CD1c-positive myeloid dendritic cell (primary cell): ENCODE results near the gene TAS1R1.

Experiments used
- DNase-seq: peaks from one replicate; pipeline ENCODE4 v3.0.0-alpha.2; 2016; ENCODE audit errors: extremely low spot score

TAS1R1 gene

DNA sequence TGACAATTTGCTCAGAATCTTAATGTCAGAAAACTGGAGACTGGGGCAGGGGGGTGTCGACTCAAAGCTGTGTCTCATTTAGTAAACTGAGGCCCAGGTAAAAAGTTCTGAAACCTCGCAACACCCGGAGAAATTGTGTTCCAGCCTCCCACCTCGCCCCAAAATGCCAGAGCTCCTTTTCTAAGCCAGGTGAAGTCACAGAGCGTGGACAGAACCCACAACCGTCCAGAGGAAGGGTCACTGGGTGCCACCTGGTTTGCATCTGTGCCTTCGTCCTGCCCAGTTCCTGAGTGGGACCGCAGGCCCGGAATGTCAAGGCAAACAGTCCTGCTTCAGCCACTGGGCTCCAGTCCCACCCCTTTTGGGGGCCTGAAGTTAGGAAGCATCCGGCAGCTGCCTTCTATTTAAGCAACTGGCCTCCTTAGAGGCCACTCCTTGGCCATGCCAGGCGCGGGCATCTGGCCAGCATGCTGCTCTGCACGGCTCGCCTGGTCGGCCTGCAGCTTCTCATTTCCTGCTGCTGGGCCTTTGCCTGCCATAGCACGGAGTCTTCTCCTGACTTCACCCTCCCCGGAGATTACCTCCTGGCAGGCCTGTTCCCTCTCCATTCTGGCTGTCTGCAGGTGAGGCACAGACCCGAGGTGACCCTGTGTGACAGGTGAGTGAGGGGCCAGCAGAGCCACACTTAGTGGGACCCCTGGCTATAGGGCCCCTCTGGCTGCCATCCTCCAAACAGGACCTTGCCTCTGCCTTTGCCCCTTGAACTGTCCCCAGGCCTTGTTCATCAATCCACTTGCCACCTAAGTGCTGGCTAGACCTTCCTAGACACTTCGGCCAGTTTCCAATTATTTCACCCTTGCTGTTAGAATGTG lies at the start of gene TAS1R1:
TAS1R1 (plus strand) TSS at position 401 of the 872 bp plus-strand sequence; CDS start at position 468, 67 bp downstream.
- no peak for DNase-seq

DNA sequence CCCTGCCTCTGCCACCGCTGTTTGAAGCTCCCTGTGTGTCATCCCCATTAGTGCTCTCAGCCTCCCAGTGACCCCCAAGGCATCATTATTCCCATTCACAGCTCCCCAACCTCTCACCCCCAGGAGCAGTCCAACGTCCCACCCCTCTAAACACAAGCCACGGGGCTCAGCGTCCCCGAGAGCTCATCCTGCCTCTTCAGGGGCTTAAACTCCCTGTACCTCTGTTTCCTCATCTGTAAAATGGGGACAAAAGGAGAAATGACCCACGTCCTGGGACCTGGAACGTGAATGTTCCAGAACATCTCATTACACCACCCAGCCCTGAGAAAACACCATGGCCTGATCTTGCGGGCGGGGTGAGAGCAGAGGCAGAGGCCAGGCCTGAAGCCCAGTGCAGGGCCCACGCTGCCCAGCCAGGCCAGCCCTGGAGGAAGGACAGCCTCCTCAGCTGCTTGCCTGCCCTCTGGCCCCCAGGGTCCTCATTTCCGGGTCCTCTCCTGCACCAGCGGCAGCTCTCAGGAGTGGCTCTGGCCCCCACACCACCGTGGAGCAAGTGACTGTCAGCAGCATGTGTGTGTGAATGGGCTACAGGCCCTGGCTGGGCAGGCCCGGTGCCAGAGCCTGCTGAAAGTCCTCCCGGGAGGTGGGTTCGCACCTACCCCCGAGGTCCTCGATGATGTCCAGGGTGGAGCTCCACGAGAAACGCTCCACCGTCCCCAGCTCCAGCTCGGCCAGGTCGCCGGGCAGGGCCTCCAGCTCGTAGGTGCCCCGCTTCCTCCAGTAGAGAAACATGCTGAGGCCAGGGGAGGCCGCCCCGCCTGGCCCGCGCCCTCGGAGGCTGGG lies 49.5 kb upstream of the TAS1R1 start:
- no peak for DNase-seq

DNA sequence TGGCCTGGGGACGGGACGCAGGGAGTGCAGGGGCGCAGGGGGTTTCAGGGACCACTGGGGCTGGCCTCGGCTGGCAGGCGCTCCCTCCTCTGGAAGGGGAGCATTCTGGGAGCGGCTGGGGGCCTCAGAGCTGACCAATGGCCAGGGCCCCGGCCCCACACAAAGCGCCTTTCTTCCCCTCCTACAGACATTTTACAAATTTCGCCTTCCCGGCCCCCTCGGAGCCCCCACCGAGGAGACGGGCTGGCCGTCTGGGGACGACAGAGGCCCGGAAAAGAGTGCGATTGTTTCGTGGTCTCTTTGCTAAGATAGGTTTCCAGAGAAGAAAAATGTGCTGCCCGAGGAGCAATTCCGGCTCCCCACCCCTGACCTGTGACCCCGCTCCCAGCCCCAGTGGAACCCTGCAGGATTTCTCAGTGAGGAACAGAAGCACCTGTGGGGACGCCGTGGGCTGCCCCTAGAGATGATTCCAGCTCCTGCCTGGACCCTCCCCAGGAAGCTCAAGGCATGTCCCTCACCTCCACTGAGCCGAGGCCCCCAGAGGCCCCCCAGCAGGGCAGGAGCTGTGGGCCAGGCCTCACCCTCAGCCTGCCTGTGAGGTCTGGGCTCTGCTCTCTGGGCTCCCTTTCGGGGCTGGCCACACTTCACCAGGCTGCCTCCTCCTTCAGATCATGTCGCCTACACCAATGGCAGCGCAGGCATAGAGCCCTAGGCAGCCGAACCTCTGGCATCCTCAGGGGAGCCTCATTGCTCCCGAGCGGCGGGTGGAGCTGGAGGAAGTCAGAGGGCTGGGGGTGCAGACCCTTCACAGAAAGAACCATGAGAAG lies 48.7 kb upstream of the TAS1R1 start:
- DNase-seq, result no peak

DNA sequence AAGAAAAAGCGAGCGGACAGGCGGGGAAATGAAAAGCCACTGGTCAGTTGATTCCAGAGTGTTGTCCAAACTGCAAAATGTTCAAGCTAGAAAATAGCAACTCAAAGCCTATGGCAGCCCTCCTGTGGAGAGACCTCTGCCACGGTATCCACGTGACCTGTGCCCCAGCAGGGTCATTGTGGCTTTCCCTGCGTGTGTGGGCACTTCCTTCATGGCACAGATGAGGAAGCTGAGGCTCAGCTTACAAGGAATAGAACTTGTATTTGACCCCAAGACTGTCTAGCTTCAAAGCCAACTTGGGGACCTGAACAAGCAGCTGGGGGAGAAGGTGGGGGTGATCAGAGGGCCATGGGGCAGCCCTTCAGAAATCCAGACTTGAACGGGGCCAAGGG lies 48.1 kb upstream of the TAS1R1 start:
- peak; percentile 85 for DNase-seq

DNA sequence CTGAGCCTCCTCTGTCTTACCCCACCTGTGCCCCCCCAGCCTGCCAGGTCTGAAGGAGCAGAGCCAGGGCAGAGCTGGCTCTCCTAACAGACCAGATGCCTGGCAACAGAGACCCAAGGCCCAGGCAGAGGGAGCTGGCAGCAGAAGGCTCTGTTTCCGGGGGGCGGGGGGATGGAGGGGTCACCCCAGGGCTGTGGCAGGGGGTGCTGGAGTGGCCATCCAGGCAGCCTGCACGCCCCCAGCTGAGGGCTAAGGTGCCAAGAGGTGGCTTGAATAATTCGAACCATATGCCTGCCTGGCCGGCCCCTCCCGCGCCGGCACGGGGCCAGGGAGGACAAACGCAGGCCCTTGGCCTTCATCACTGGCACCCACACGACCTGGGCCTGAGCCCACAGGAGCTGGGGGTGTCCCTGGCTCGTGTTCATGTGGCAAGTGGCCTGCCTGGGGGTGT lies 47.6 kb upstream of the TAS1R1 start:
- DNase-seq, result no peak

DNA sequence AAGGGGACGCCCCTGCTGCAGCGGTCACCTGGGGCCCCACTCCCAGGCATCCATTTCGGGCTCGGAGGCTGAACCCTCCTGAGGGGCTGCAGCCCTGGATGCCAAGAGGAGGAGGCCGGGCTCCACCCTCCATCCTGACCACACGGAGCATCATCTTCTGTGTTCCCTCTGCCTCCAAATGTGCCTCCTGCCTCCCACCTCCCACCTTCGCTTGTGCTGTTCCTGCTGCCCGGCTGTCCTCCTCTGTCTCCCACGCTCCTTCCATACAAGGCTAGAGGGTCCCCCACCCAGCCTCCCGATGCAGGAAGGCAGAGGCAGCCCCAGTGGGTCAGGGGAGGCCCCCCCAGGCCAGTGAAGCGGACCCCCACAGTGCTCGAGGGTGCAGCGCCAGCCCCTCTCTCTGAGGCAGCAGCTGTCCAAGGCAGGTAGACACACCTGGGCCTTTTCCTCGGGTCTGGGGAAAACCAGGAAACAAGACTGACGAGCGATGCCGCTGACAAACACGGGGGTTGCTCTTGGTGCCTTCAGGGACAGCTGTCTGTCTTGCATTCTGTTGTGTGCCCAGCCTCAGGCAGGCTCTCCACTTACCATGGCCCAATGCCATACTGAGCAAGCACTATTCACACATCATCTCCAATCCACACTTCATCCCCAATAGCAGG lies 46.8 kb upstream of the TAS1R1 start:
- DNase-seq, result no peak

DNA sequence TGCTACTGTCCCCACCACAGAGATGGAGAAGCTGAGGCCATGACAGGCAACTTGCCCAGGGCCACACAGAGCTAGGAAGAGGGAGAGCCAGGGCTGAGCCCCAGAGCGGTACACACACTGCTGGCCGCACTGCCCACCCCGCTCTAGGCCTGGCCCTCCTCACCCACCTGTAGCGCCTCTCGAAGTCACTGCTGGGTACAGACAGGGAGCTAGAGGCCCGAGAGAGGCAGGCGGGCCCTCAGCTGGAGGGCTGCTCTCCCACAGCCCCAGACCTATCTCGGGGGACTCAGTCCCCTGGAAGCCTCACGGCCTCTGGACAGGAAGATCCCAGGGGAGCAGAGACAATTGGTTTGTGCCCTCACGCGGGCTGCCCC lies 46.3 kb upstream of the TAS1R1 start:
- no peak for DNase-seq

DNA sequence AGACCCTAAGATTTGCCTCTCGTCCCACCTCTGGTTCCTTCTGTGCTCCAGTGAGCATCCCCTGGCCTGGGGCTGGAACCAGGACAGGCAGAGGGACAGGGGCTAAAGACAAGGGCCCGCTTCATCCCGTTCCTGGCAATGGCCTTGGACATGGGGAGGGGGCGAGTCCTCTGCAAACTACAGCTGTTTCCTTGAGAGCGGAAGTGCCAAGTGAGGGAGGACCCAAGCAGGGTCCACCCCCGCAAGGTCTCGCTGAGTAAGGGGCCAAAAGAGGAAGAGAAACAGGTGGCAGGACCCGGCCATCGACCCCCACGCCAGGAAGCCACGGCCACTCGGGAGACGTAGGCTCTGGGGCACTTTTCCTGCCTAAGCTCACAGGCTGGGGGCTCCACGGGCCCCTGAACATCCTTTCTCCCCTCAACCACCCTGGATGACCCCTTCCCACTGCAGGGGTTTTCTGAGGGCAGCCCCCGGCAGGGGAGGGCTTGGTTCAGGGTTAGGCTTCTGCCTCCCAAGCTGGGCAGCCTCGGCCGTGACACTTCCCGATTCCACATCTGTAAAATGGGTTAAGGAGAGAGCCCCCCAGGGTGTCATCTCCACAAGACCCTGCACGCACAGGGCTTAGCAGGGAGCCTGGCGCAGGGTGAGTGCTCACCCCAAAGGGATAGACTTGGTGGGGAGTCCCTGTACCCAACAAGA lies 45.7 kb upstream of the TAS1R1 start:
- DNase-seq, result peak; percentile 80

DNA sequence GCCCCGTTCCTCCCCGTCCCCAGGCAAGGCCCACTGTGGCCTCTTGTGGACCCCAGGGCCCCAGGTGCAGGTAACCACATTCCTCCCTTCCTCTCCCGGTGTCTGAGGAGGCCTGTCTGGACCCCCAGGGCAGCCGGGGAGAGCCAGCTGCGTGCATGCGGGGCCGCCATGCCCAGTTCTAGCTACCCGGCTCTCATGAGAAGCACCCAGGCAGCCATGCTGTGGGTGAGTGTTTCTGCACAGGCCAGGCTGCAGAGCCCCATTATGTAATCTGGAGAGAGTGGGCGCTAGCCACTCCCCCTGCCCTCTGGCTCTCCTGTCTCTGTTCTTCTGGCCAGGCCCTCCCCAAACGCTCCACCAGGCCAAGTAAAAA lies 45.2 kb upstream of the TAS1R1 start:
- peak; percentile 89 for DNase-seq

DNA sequence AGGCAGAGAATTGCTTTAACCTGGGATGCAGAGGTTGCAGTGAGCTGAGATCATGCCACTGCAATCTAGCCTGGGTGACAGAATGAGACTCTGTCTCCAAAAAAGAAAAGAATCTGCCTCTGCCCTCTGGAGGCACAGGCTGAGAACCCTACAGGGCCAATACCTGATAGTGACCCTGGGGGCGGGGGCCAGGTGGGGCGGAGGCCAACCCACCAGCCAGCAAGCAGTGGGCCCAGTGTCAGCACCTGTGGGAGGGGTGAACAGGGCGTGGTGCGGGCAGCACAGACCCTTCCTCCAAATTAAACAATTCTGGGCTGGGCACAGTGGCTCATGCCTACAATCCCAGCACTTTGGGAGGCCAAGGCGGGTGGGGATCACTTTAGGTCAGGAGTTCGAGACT lies 44.6 kb upstream of the TAS1R1 start:
- DNase-seq, result no peak

DNA sequence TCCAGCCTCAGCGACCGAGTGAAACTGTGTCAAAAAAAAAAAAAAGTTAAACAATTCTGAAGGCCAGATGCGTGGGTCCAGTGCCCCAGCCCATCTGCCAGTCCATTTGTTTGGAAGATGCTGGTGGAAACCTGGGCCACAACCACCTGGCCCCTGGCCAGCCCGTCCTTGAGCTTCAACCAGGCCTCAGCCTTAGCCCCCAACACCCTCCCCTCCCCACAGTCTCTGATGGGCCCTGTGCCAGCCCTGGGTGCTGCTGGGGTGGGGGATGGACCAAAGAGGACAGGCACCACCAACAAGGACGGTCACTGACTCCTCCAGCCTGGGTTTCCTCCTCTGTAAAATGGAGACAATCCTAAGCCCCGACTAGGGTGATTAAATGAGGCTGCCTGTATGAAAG lies 44.1 kb upstream of the TAS1R1 start:
- DNase-seq, result no peak

DNA sequence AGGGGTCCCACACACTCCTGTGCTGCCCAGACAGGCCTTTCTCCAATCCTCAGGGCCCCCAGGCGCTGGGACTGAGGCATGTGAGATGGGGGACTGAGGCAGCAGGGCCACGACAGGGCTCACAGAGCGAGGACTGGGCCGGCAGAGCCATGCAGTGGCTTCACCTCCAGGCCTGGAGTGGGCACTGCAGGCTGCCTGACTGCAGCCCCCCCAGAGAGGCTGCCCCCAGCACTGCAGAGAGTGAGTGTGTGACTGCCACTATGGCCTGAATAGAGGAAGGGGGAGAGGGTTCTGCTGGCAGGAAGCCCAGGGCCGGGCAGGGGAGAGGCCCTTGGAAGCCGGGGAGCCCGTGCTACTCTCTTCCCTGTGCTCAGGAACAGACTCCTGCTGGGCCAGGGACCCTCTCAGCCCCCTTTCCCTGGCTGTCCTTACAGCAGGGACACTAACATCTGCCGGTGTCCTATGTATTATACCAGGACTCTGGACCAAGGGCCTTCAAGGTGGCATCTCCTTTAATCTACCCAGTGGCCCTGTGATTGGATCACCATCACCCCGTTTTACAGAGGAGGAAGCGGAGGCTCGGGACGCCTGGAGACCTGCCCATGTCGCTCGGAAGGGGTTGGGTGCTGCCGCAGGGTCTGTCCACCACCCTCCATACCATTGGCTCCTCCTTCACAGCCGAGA lies 43.4 kb upstream of the TAS1R1 start:
- DNase-seq, result no peak

DNA sequence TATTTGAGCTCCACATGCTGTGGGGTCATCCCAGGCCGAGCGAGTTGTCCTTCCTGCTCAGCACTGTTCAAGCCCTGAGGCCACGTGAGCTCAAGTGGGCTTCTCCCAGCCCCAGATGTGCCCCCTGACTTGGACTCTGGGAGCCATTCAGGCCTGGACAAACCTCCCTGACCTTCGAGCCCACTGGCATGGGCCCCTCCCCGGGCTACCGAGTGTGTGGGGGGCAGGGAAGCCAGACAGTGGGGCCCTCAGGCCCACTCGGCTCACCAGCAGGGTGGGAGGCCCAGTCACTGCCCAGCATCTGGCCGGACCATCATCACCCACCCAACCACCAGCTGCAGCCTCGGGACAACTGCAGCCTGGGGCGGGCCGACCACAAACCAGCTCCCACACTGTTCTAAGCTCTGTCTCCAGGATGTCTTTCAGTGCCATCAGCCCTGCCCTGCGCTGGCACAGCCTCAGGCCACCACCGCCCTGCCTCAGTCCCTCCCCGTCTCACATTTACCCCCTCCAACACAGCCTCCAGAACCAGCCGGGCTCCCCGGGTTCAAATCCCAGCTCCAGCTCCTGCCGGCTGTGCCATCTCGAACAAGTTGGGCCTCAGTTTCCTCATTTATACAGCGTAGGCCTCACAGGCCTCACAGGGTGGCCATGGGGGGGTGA lies 42.7 kb upstream of the TAS1R1 start:
- DNase-seq, result no peak

DNA sequence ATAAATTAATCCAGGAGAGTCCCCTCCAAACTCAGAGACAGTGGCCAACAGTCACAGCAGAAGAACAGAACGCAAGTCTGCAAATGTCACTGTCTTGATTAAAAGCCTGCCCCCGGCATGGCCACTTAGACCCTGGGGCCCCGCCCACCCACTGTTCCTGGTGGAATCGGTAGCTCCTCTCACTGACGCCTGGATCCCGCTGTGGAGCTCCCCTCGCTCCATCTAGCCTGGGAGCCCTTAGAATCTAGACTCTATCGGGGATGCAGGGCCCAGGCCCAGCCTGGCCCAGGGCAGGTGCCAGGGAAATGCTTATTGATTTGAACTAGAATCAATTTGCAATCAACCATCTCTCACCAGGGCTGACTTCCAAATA lies 42.2 kb upstream of the TAS1R1 start:
- DNase-seq, result no peak

DNA sequence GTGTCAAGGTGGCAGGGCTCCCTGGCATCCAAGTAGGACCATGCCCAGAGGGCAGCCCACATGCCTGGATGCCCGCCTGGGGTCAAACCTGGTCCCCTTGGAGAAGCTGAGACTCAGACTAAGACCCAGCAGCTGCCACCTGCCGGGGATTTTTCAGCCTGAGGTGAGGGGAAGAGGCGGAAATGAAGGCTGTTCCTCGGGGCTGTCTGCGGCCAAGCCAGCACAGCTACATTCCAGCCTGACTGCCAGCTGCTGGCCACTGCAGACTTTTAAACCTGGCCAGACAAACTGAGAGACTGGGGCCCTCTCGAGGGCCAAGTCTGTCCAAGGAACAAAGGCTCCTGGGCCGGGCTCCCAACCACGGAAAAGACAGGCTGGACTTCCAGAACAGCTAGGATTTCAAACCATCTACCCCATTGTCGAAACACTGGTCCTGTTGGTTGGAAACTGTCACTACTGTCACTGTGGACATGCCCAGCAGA lies 41.7 kb upstream of the TAS1R1 start:
- no peak for DNase-seq

DNA sequence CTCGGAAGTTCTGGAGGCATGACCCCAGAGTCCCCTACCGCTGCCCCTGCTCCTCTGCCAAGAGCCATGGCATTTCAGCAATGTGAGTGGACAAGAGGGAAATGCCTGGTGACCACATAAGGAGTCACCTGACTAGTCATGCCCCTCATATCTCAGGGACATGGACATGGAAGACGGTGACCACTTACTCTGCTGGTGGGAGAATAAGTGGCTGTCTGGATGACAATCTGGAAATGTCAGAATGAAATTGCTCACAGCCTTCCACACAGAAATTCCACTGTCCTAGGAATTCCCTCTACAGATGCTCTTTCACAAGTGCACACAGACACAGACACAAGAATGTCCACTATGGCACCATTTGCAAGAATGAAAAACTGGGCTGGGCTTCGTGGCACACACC lies 39.3 kb upstream of the TAS1R1 start:
- no peak for DNase-seq

DNA sequence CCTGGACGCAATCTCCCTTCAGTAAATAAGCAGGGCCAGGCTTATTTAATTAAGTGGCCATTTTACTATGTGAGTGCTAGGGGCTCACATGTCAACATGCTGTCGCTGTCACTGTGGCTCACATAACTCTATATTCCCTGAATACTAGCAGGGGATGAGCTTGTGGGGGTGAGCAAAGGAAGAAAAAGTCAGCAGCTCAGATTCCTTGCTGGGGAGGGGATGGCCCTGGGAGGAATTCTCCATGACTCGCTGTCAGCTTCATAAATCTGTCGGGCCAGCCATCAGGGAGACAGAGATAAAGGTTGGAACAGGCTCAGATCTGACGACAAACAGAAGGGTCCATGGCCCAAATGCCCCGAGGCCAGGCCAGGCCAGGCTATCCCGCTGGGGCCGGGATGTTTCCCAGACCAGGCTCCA lies 37.7 kb upstream of the TAS1R1 start:
- DNase-seq, result no peak

DNA sequence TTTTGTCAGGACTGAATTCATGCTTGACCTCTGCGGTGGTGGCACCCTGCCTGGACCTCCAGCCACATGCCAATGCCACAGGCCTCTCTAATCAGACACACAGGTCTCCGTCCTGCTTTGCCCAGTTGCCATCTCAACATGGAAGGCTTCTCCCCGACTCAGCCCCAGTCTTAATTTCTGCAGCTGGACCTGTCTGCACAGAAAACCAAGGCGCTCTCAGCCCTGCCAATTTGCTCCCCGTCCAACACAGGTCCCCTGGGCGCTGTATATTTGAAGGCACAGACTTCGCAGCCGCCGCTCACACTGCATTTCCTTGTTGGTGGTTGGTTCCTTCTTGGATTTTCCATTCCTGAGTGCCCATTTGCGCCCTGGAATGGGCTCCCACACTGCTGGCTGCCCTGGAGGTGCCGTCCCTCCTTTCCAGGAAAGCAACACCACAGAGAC lies 35.6 kb upstream of the TAS1R1 start:
- DNase-seq, result no peak

DNA sequence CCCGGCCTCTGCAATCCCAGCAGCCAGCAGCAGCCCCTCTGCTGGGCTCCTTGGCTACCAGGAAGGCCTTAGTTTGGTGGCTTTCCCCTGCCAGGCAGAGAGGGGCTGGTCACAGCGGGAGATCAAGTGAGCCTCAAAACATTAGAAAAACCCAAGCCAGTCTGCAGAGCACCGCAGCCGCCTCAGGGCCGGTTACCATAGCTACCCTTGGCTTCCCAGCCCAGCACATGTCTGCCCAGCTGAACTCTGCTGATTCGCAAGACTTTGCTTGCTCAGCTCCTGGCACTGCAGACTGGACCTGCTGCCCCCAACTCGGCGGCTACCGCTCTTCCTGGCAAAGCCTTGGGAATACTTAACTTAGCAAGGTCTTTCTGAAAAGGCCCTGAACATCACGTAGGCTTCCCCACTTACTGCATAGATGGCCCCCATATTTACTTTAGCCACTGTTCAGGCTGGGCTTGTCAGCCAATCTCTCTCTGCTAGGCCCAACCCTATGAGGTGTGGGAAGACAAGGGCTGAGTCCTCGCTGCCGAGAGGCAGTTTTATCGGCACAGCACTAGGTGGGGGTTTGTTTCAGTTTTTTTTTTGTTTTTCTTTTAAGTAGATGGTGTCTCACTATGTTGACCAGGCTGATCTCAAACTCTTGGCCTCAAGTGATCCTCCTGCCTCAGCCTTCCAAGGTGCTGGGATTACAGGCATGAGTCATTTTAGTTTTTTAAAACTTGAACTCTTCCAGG lies 35.0 kb upstream of the TAS1R1 start:
- no peak for DNase-seq
